KMS-11 (cell line): ENCODE measurements around the gene TBC1D4.

Source experiments
- H2AFZ ChIP-seq: fragments of 200-600 bp; sonication (generic); 2 replicates; pipeline ENCODE4 v1.6.1; 2016; ENCODE audit warnings: antibody characterized with exemption, mixed run types, low read depth
- H3K27ac ChIP-seq: fragments of 200-600 bp; sonication (generic); 2 replicates; pipeline ENCODE4 v1.6.1; 2016; ENCODE audit warnings: mild to moderate bottlenecking, mixed run types
- H3K27me3 ChIP-seq: fragments of 200-600 bp; sonication (generic); 2 replicates; pipeline ENCODE4 v1.6.1; 2017; ENCODE audit warnings: mild to moderate bottlenecking, low read depth, mixed run types, moderate library complexity; ENCODE audit not compliant: insufficient read depth
- H3K36me3 ChIP-seq: fragments of 200-600 bp; sonication (generic); 2 replicates; pipeline ENCODE4 v1.6.1; 2017; ENCODE audit warnings: mild to moderate bottlenecking, mixed run types; ENCODE audit not compliant: insufficient read depth
- H3K4me1 ChIP-seq: fragments of 200-600 bp; sonication (generic); 2 replicates; pipeline ENCODE4 v1.6.1; 2016; ENCODE audit warnings: mild to moderate bottlenecking, low read depth, mixed run types; ENCODE audit not compliant: poor library complexity, severe bottlenecking
- H3K4me2 ChIP-seq: fragments of 200-600 bp; sonication (generic); 2 replicates; pipeline ENCODE4 v1.7.0; 2016; ENCODE audit warnings: mild to moderate bottlenecking, mixed run types
- H3K4me3 ChIP-seq: fragments of 200-600 bp; sonication (generic); IDR thresholded peaks from 2 replicates; pipeline ENCODE4 v1.6.1; 2017; ENCODE audit warnings: low read depth, low read length, mixed read lengths; ENCODE audit not compliant: insufficient read depth
- H3K79me2 ChIP-seq: fragments of 200-600 bp; sonication (generic); 2 replicates; pipeline ENCODE4 v1.6.1; 2016; ENCODE audit warnings: low read depth, mixed run types; ENCODE audit not compliant: insufficient read depth
- H3K9ac ChIP-seq: fragments of 200-600 bp; sonication (generic); 2 replicates; pipeline ENCODE4 v1.6.1; 2016; ENCODE audit warnings: mild to moderate bottlenecking, mixed run types
- H4K20me1 ChIP-seq: fragments of 200-600 bp; sonication (generic); 2 replicates; pipeline ENCODE4 v1.6.1; 2016; ENCODE audit warnings: mild to moderate bottlenecking, mixed run types; ENCODE audit not compliant: insufficient read depth
- CTCF ChIP-seq: fragments of 200-600 bp; sonication (generic); conservative IDR thresholded peaks from 2 replicates; pipeline ENCODE4 v1.6.1; 2017; ENCODE audit warnings: low read depth, mild to moderate bottlenecking, antibody characterized with exemption, low read length, moderate library complexity, mixed read lengths

TBC1D4 gene

GRCh38 chr13:75256922-75257321 is 225.0 kb downstream of the TBC1D4 start:
- Histone ChIP-seq H3K36me3 (no peaks in the 10 kb centered on the region), H3K4me3 (no peak overlapping the region), H3K27me3 (no peaks in the 10 kb centered on the region), H4K20me1 (no peaks in the 10 kb centered on the region), H3K4me2 (no peak overlapping the region), H2AFZ (no peak overlapping the region), H3K79me2 (no peaks in the 10 kb centered on the region), H3K27ac (no peak overlapping the region), H3K4me1 (no peaks in the 10 kb centered on the region), H3K9ac (no peak overlapping the region)
- no peak for TF ChIP-seq CTCF

GRCh38 chr13:75255653-75256052 is 226.3 kb downstream of the TBC1D4 start:
- Histone ChIP-seq H3K27ac (no peak overlapping the region), H4K20me1 (no peaks in the 10 kb centered on the region), H2AFZ (no peak overlapping the region), H3K79me2 (no peaks in the 10 kb centered on the region), H3K4me1 (no peaks in the 10 kb centered on the region), H3K9ac (no peak overlapping the region), H3K4me2 (no peak overlapping the region), H3K27me3 (no peaks in the 10 kb centered on the region), H3K4me3 (no peak overlapping the region), H3K36me3 (no peaks in the 10 kb centered on the region)
- TF ChIP-seq CTCF, result no peak

GRCh38 chr13:75255147-75255546 is 226.8 kb downstream of the TBC1D4 start:
- Histone ChIP-seq H4K20me1 (no peaks in the 10 kb centered on the region), H3K4me1 (no peaks in the 10 kb centered on the region), H3K27ac (no peak overlapping the region), H3K4me3 (no peak overlapping the region), H3K79me2 (no peaks in the 10 kb centered on the region), H3K27me3 (no peaks in the 10 kb centered on the region), H3K9ac (no peak overlapping the region), H3K4me2 (no peak overlapping the region), H2AFZ (no peak overlapping the region), H3K36me3 (no peaks in the 10 kb centered on the region)
- no peak for TF ChIP-seq CTCF

GRCh38 chr13:75251188-75251587 is 230.8 kb downstream of the TBC1D4 start:
- H3K4me2 ChIP-seq, result no peak overlapping the region
- H3K9ac ChIP-seq, result no peak overlapping the region
- no peaks in the 10 kb centered on the region for H3K79me2 ChIP-seq
- H3K4me3 ChIP-seq, result no peak overlapping the region
- H2AFZ ChIP-seq, result no peak overlapping the region
- H3K27me3 ChIP-seq, result no peaks in the 10 kb centered on the region
- no peaks in the 10 kb centered on the region for H3K4me1 ChIP-seq
- no peak overlapping the region for H3K27ac ChIP-seq
- no peaks in the 10 kb centered on the region for H3K36me3 ChIP-seq
- no peaks in the 10 kb centered on the region for H4K20me1 ChIP-seq
- TF ChIP-seq CTCF, result no peak
